Endothelial cell of umbilical vein (primary cell): ENCODE results near the gene LANCL2. TPM values are rescaled to one million over a fixed set of nuclear protein-coding genes. Genes with fewer than 3 reads are reported as not detected.

Source experiments
- BruUV-seq: library from RNA; stranded (reverse); fragments of 400-500 nt; replicated peaks from 2 replicates; lab custom pipeline; 2021; lab: Mats Ljungman, UMichigan
- CTCF ChIA-PET: fragments of 300-600, 350-600 bp; sonication (Branson Sonifier 250); formaldehyde crosslinking; loops from one replicate; lab custom pipeline; 2021; ENCODE audit warnings: antibody characterized with exemption, inconsistent platforms; lab: Charles Lee
- POLR2A ChIA-PET: fragments of 300-600, 350-600 bp; sonication (Branson Sonifier 250); formaldehyde crosslinking; loops from one replicate; lab custom pipeline; 2021; ENCODE audit warnings: antibody characterized with exemption, inconsistent platforms; lab: Charles Lee
- DNase-seq: peaks from one replicate; pipeline ENCODE4 v3.0.0-alpha.2; 2011; ENCODE audit warnings: low read depth, low spot score
- FAIRE-seq: peaks from 2 replicates; lab custom pipeline; 2011; peaks lifted over from hg19 to GRCh38; lab: Jason Lieb, UNC
- H2AFZ ChIP-seq: 2 replicates; pipeline ENCODE4 v1.6.0; 2012; ENCODE audit warnings: low read depth, low read length, control low read depth, inconsistent platforms
- H3K27ac ChIP-seq: 2 replicates; pipeline ENCODE4 v1.5.1; 2011; ENCODE audit warnings: low read depth, mild to moderate bottlenecking, control low read depth, low read length, moderate library complexity; ENCODE audit not compliant: insufficient read depth
- H3K27me3 ChIP-seq, 2 experiments: 2 replicates each; pipeline versions ENCODE4 v1.6.0 to v1.6.1; 2011; ENCODE audit warnings: low read length in 2 of 2, mixed read lengths in 1 of 2; ENCODE audit not compliant: control insufficient read depth in 2 of 2, insufficient read depth in 2 of 2
- H3K36me3 ChIP-seq, 2 experiments: 2 replicates in 1 of 2; 3 replicates in 1 of 2; pipeline ENCODE4 v1.5.1; 2011; ENCODE audit warnings: low read length in 2 of 2, mild to moderate bottlenecking in 1 of 2, moderate library complexity in 1 of 2; ENCODE audit not compliant: control insufficient read depth in 2 of 2, insufficient read depth in 2 of 2; ENCODE audit errors: extremely low read depth in 1 of 2
- H3K4me1 ChIP-seq: 3 replicates; pipeline ENCODE4 v1.5.1; 2011; ENCODE audit warnings: mild to moderate bottlenecking, low read length; ENCODE audit not compliant: control insufficient read depth, insufficient read depth; ENCODE audit errors: extremely low read depth
- H3K4me2 ChIP-seq: 2 replicates; pipeline ENCODE4 v1.6.1; 2011; ENCODE audit warnings: low read length, control low read depth, mixed read lengths; ENCODE audit not compliant: insufficient read depth
- H3K4me3 ChIP-seq, 3 experiments: fragments of 200-600 bp in 1 of 3; sonication (generic), shearing (Covaris generic) in 1 of 3; replicated peaks in 1 of 3; 2 replicates each; pipeline ENCODE4 v1.5.1; 2011 to 2016; ENCODE audit warnings: control low read depth in 3 of 3, low read length in 3 of 3, mild to moderate bottlenecking in 2 of 3, inconsistent platforms in 1 of 3, low read depth in 1 of 3, moderate library complexity in 1 of 3; ENCODE audit not compliant: insufficient read depth in 1 of 3
- H3K79me2 ChIP-seq: 2 replicates; pipeline ENCODE4 v1.6.0; 2012; ENCODE audit warnings: low read length, inconsistent platforms; ENCODE audit not compliant: control insufficient read depth, insufficient read depth
- H3K9ac ChIP-seq: replicated peaks from 2 replicates; pipeline ENCODE3; 2011; ENCODE audit warnings: low read length, control low read depth; ENCODE audit not compliant: insufficient read depth; ENCODE audit errors: extremely low read depth
- H3K9me1 ChIP-seq: replicated peaks from 3 replicates; pipeline ENCODE4 v1.6.0; 2011; ENCODE audit warnings: mild to moderate bottlenecking, low read length; ENCODE audit not compliant: control insufficient read depth, insufficient read depth; ENCODE audit errors: extremely low read depth
- H3K9me3 ChIP-seq: replicated peaks from 2 replicates; pipeline ENCODE4 v1.5.1; 2012; ENCODE audit warnings: low read length, inconsistent platforms; ENCODE audit not compliant: control insufficient read depth, insufficient read depth
- H4K20me1 ChIP-seq: replicated peaks from 2 replicates; pipeline ENCODE3; 2011; ENCODE audit warnings: mild to moderate bottlenecking, low read length; ENCODE audit not compliant: control insufficient read depth, insufficient read depth; ENCODE audit errors: extremely low read depth
- CTCF ChIP-seq, 2 donors: IDR thresholded peaks; 1 replicate in 1 of 2; 2 replicates in 1 of 2; pipeline ENCODE4 v1.5.1; 2011; ENCODE audit warnings: low read length in 2 of 2, mild to moderate bottlenecking in 2 of 2, moderate library complexity in 2 of 2, control low read depth in 1 of 2, inconsistent platforms in 1 of 2, low read depth in 1 of 2; ENCODE audit not compliant: insufficient read depth in 1 of 2; ENCODE audit errors: extremely low read depth in 1 of 2
- EZH2 ChIP-seq: IDR thresholded peaks from 2 replicates; pipeline ENCODE4 v1.6.1; 2012; ENCODE audit warnings: borderline replicate concordance, low read depth, mild to moderate bottlenecking, moderate library complexity, low read length, inconsistent platforms; ENCODE audit not compliant: severe bottlenecking
- FOS ChIP-seq: IDR thresholded peaks from 2 replicates; pipeline ENCODE4 v1.6.1; 2011; ENCODE audit warnings: mild to moderate bottlenecking, low read length, moderate library complexity, borderline replicate concordance; ENCODE audit not compliant: insufficient read depth
- GATA2 ChIP-seq: IDR thresholded peaks from 2 replicates; pipeline ENCODE4 v1.7.0; 2011; ENCODE audit warnings: low read depth, mild to moderate bottlenecking, moderate library complexity, mixed read lengths, low read length; ENCODE audit not compliant: insufficient read length, insufficient read depth
- JUN ChIP-seq: IDR thresholded peaks from 2 replicates; pipeline ENCODE4 v1.6.1; 2011; ENCODE audit warnings: borderline replicate concordance, low read depth; ENCODE audit not compliant: insufficient read length, insufficient read depth
- MAX ChIP-seq: IDR thresholded peaks from 2 replicates; pipeline ENCODE4 v1.6.1; 2011; ENCODE audit not compliant: insufficient read depth, insufficient read length
- MYC ChIP-seq: IDR thresholded peaks from one replicate; pipeline ENCODE4 v1.6.1; 2011; ENCODE audit warnings: mild to moderate bottlenecking, low read depth, low read length
- POLR2A ChIP-seq: IDR thresholded peaks from 2 replicates; pipeline ENCODE4 v1.6.1; 2012; ENCODE audit warnings: low read depth, mild to moderate bottlenecking, control low read depth, low read length
- POLR2AphosphoS5 ChIP-seq: IDR thresholded peaks from 2 replicates; pipeline ENCODE4 v1.6.1; 2012; ENCODE audit warnings: low read depth, mild to moderate bottlenecking, control low read depth, low read length, moderate library complexity; ENCODE audit not compliant: insufficient read depth
- dilution Hi-C: fragments of 300-500 bp; cut with MboI; formaldehyde crosslinking; loops from one replicate; pipeline ENCODE4 v1.15.0; 2019; ENCODE audit warnings: low sequenced_read_pairs; ENCODE audit not compliant: extremely low pct_ligation_motif_present
- intact Hi-C: fragments of 100-400 bp; cut with micrococcal nuclease; formaldehyde crosslinking; loops from one replicate; pipeline ENCODE4 v1.10.0; 2022
- polyA plus RNA-seq, 4 experiments: library from polyadenylated mRNA; depleted of rRNA in 3 of 4; stranded (reverse) in 3 of 4; unstranded in 1 of 4; fragments of >200 nt; gene quantifications; 2 replicates each; pipeline versions ENCODE4 v1.2.1 to v1.2.3, GENCODE V29; 2011 to 2012; ENCODE audit warnings: missing spikeins in 1 of 4
- total RNA-seq: library from RNA; stranded (reverse); gene quantifications from 2 replicates; pipeline ENCODE4 v1.2.3, GENCODE V29; 2021

LANCL2 gene
- total and polyA plus RNA-seq, 2 donors (not counting 3 experiments of a cell fraction or from before 2014, with no cell fraction given), result 19.2 to 25.3 TPM

GRCh38 chr7:55465691-55466090 lies 100.6 kb downstream of the LANCL2 start:
- intact Hi-C loops, result no loop called here
- Histone ChIP-seq H3K27me3 (no peaks in the 10 kb centered on the region), H3K9me1 (no peaks in the 10 kb centered on the region), H2AFZ (no peak overlapping the region), H3K27ac (no peak overlapping the region), H3K4me3 (no peak overlapping the region), H3K4me2 (no peak overlapping the region), H3K4me1 (no peaks in the 10 kb centered on the region), H3K36me3 (peaks cover 17 to 26% of the 10 kb centered on the region in 2 experiments), H4K20me1 (no peaks in the 10 kb centered on the region), H3K9me3 (no peaks in the 10 kb centered on the region), H3K9ac (no peak overlapping the region), H3K79me2 (peaks cover 2% of the 10 kb centered on the region)
- dilution Hi-C loops, result no loop called here
- CTCF ChIA-PET, result no interaction called here
- no peak for TF ChIP-seq CTCF (IDR thresholded peaks at IDR 0.05; ENCODE audit: extremely low read depth in 1 of 2, insufficient read depth in 1 of 2, low read depth in 1 of 2, low read length in 2 of 2)
- TF ChIP-seq FOS, result no peak
- TF ChIP-seq MYC, result no peak
- no peak for TF ChIP-seq JUN
- no peak for TF ChIP-seq POLR2AphosphoS5
- no peak for TF ChIP-seq MAX
- no peak for TF ChIP-seq GATA2
- no peak for TF ChIP-seq POLR2A
- TF ChIP-seq EZH2, result no peak
- POLR2A ChIA-PET, result no interaction called here
- FAIRE-seq (no peak), DNase-seq (no peak)
- BruUV-seq, result no TSS peak
